Frontal cortex (tissue), 4 donors: ENCODE data around the gene HS6ST2. TPM values are rescaled to one million over a fixed set of nuclear protein-coding genes. Genes with fewer than 3 reads are reported as not detected.

Source experiments
- DNase-seq, 2 donors: peaks; one replicate each; pipeline ENCODE4 v3.0.0; 2012; ENCODE audit warnings: low spot score in 2 of 2
- FAIRE-seq: peaks from 2 replicates; lab custom pipeline; 2012; peaks lifted over from hg19 to GRCh38; lab: Jason Lieb, UNC
- total RNA-seq: library from RNA; depleted of rRNA; stranded (reverse); fragments of >200 nt; gene quantifications from one replicate; pipeline ENCODE4 v1.2.3, GENCODE V29; 2014
- donor health status: control.
- donor health status: control.
- donor health status: control.

Gene HS6ST2
- total RNA-seq, 1 donor from 2014 or later: 13.0 TPM

DNA sequence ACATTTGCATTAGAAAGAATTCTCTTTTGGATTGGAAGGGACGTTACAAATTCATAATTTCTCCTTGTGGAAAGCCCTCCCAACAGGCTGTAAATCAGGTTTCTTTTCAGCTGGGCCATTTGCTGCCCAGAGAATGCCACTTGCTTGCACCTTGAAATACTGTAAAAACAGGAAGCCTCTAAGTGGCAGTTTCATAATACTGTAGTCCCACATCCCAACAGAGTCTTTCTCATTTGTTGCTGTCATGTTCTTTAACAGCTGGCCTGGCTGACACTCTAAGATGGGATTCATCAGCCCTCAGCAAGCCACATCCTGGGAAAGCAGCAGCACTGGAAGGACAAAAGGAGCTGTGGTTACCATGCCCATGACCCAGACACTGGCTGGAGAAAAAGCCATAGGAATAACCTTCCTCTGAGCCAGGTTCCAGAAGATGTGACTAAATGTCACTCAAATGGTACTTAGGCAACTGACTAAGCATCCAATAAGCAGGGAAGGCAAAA lies 247.7 kb downstream of the HS6ST2 start:
- DNase-seq (no peak), FAIRE-seq (no peak)

DNA sequence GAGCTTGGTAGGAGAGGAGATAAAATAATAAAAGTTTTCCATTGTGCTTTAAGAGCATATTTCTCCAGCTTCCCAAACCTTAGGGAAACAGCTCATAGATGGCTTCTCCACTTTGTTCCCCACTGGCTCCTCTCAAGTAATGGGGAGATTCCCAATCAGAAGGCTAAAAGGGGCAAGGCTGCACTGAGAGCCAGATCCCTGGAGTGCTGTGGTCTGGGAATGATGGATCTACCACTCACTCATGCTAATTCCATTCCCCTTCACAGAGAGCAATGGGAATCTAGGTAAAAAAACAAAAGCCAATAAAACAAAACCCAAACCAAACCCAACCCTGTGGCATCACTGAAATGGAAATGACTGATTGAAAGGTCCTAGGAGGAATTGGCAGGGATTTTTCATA lies 249.9 kb downstream of the HS6ST2 start:
- DNase-seq (no peak), FAIRE-seq (no peak)

- no peak for DNase-seq
- FAIRE-seq: no peak
Measured at GRCh38 chrX:132704769-132705168, 253.7 kb downstream of the HS6ST2 start.

GRCh38 chrX:132694382-132694781 lies 264.0 kb downstream of the HS6ST2 start:
- no peak for FAIRE-seq
- no peak for DNase-seq

DNA sequence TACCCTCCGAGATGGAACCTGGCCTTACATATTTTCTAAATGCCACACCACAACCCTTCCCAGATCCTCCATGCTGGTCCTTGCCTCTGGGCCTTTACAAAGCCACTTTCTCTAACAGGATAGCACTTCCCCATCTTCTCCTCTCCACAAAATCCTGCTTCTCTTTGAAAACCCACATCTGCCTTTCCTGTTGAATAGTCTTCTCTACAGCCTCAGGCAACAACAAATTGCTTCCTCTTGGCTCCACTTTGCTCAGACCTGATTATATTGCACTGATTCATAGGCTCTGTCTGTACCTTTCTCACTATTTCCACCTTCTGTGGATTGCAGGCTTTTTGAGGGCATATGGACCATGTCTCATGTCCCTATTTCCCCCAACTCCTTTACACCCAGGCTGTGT lies 265.9 kb downstream of the HS6ST2 start:
- FAIRE-seq (no peak), DNase-seq (no peak)

DNA sequence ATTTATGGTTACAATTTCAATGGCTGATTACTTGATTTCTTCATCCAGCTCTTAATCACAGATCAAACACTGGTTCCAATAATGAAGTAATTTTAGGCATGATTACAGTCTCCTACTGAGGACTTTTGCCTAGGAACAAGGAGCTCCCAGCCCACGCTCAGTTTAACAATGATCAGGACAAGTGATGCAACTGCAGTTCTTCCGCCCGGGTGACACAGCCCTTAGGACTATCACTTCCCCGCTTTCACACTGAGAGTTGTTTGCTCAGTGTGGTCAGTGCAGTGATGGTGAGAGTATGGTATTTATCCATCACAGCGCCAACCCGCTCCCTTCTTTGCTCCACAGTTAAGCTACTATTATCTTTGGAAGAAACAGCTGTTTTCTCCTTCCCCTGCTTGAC lies 266.4 kb downstream of the HS6ST2 start:
- FAIRE-seq (no peak), DNase-seq (no peak)

DNA sequence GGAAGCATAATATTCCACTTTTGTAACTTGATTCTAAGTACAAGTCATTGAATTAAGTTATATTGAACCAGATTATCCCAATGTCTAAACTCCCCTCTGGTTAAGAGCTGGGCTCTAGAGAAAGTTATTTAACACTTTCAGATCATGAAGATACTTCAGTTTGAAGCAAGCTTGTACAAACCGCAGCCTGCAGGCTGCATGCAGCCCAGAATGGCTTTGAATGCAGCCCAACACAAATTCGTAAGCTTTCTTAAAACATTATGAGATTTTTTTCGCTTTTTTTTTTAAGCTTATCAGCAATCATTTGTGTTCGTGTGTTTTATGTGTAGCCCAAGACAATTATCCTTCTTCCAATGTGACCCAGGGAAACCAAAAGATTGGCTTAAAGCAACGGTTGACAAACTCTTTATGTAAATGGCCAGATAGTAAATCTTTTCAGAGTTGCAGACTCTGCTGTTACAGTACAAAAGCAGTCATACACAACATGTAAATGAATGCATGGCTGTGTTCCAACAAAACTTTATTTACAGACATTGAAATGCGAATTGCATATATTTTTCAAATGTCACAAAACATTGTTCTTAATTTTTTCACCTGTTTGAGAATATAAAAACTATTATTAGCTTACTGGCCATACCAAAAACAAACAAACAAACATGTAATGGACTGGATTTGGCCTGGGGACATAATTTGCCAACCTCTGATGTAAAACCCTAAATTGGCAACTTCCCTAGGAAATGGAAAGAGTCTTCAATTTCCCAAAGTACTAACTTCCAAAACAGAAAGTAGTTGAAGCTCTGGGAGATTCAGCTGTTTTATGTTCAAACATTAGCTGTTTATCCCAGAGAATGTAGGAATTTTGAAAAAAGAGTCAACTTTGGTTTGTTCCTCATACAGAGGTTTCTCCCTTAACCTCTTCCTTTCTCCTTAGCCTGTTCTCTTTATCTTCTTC lies 268.5 kb downstream of the HS6ST2 start:
- FAIRE-seq: no peak
- DNase-seq: no peak

- DNase-seq: no peak
- no peak for FAIRE-seq
Measured at GRCh38 chrX:132685276-132685675, 273.2 kb downstream of the HS6ST2 start.

DNA sequence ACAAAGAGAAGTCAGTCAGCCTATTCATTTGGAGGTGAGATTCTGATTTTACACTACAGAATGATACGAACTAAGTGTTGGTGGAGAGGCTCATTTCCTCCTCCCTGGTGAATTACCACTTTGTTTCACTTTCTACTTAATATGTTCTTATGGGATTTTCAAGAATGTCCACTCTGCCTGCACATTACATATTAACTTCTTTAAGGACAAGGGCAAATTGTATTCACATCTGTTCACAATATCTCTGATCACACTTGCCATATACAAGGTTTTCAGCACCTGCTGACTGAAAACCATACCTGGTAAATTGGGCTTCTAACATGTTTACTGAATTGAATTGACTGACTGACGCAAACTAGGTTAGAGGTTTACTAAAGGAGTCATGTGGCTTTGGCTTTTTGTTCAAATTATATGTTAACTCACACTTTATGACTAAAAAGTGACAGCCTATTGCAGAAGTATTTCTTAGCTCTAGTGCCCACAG lies 281.2 kb downstream of the HS6ST2 start:
- FAIRE-seq: no peak
- no peak for DNase-seq

DNA sequence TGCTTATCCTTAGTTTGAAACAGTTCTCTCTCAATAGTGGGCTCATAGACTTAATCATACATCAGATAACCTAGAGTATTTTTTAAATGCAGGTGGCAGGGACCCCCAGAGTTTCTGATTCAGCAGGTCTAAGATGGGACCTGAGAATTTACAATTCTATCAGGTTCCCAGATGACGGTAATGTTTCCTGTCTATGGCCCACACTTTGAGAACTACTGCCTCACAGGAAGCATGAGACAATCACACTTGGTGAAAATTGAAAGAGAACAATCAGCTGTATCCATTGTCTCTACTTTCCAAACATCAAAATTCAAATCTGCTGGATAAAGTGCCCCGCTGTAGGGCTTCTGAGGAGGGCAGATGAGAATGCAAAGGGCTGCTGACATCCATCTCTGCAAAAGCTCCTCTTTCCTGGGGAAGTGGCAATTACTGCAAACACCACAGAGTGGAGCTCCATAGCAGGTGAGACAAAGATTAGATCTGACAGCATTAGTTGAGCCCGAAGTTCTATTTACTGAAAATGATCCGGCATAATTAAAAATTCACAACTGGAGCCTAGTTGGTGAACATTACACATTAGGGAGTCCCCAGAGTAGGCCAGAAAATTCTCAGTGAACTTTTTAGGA lies 281.8 kb downstream of the HS6ST2 start:
- no peak for DNase-seq
- no peak for FAIRE-seq

GRCh38 chrX:132676102-132676501 lies 282.3 kb downstream of the HS6ST2 start:
- FAIRE-seq (no peak), DNase-seq (no peak)

- no peak for FAIRE-seq
- no peak for DNase-seq
Measured at GRCh38 chrX:132673331-132673730, 285.1 kb downstream of the HS6ST2 start.

GRCh38 chrX:132671229-132671641 lies 287.2 kb downstream of the HS6ST2 start:
- FAIRE-seq (no peak), DNase-seq (no peak)

DNA sequence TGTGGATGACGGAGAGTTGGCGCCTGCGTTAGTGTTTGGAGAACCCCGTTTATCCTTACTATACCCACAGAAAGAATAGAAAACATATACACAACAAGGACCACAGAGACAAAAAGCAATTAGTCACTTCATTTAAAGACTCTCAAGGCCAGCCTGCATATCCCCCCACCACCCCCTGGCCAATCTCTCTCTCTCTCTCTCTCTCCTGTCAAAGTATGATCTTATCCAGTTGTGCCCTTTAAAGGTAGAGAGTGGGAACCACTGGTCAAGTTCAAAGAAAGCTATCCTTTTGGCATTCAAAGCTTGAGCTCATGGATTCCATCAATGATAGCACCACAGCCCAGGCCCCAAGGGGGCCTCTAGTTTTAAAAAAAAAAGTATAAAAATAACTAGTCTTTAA lies 289.3 kb downstream of the HS6ST2 start:
- no peak for DNase-seq
- no peak for FAIRE-seq

DNA sequence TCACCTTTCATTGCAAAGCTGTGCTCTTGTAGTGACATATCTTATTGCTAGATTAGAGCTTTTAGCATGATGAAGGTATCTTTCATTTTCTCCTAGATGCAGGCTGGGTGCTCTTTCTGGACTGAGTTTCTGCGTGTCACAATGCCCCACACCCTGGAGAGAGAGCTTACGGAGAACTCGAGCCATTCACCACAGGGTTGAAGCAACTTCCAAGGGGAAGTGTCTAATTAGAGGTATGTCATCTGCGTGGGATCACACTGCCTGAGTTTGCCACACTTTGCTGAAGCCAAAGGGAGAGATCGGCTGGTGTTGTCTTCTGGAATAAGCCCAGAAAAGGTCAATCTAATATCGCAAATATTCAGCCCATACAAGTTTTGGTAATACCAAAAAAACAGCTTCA lies 290.3 kb downstream of the HS6ST2 start:
- DNase-seq (no peak), FAIRE-seq (no peak)

DNA sequence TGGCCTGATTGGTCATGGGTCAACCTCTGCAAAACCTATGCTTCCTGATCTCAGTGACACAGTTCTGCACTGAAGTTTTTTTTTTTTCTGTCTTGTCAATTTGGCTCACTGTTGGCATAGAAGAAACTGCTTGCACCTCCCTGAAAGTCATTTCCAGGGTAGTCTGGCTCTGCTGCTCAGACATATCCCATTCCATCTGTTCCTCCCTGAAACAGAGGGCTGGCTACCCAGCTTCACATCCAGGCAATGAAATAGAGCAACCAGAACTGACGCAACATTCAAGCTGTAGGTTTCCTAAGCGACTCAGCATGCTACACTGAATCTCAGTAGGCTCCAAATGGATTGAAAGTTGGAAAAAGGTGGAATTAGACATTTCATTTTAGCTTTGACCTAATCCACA lies 292.8 kb downstream of the HS6ST2 start:
- FAIRE-seq (no peak), DNase-seq (no peak)

DNA sequence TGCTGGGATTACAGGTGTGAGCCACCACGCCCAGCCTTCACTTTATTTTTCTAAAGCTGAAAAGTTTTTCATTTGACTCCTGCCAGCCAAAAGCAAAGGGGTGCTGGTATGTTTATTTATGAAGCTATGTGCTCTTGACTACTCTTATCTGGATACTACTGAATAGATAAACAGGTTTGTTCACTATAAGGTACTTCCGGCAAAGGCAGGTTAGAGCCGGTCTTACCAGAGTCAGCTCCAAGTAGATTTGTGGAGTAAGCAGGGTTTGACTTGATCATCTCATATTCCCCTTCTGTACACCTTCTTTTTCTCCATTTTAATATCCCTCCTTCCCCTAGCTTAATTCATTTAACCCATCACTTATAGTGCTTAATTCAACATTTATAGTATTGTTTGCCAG lies 294.2 kb downstream of the HS6ST2 start:
- no peak for FAIRE-seq
- no peak for DNase-seq

- DNase-seq: no peak
Measured at GRCh38 chrX:132662844-132663243, 295.6 kb downstream of the HS6ST2 start.

DNA sequence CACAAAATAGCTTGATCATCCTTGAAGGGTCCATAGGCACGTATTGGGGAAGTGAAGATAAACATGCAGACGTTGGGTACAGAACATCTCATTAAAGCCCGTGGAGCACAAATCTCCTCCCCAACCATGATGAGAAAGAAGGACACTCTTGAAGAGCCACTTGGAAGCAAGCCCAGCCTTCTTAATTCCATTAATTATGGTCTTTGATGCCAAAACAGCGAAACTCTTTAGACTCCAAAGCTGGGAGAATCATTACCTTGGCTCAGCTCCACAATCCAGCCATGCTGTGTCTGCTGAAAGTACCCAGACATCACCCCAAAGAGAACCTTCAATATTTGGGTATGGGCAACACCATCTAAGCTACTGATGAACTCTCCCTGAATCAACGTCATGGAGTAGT lies 300.6 kb downstream of the HS6ST2 start:
- FAIRE-seq: no peak
- no peak for DNase-seq

More at GRCh38 chrX:132662844-132663243, 295.6 kb downstream of the HS6ST2 start:
- no peak for FAIRE-seq

DNA sequence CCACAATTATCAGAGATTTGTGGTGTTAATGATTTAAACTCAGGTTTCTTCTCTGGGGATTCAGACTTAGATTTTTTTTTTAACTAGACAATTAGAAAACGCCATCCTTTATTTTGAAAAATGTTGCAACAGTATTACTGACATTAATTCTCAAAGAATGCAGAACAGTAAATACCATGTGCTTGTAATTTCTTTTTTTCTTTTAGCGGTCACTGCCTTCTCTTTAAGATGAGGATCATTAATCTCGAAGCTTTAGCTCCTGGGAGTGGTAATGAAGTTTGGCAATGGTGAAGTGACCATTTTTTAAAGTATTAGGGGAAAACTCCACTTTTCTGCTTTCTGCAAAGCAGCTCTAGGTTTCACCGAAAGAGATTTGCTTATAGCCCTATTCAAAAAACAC lies 305.6 kb downstream of the HS6ST2 start:
- FAIRE-seq (no peak), DNase-seq (no peak)
